H1 (cell line): ENCODE data around the gene DNAJC11. TPM values are rescaled to one million over a fixed set of nuclear protein-coding genes. Genes with fewer than 3 reads are reported as not detected.

ENCODE experiments used
- CTCF ChIA-PET: fragments of 300-600 bp; sonication (Branson Sonifier 250); formaldehyde crosslinking; loops from one replicate; lab custom pipeline; 2021; ENCODE audit not compliant: partially characterized antibody; lab: Charles Lee
- POLR2A ChIA-PET: fragments of 300-600 bp; sonication (Branson Sonifier 250); formaldehyde crosslinking; loops from one replicate; lab custom pipeline; 2021; ENCODE audit warnings: inconsistent platforms; ENCODE audit not compliant: partially characterized antibody; lab: Charles Lee
- DNase-seq, 2 experiments: peaks; one replicate each; pipeline versions ENCODE4 v3.0.0 to v3.0.0-alpha.2; 2010 to 2022; ENCODE audit warnings: low spot score in 2 of 2, low read depth in 1 of 2, mixed read lengths in 1 of 2
- FAIRE-seq: peaks from 2 replicates; lab custom pipeline; 2011; peaks lifted over from hg19 to GRCh38; lab: Jason Lieb, UNC
- H2AFZ ChIP-seq: 2 replicates; pipeline ENCODE4 v1.8.1; 2012; ENCODE audit warnings: low read length, inconsistent platforms
- H2AK5ac ChIP-seq: 2 replicates; pipeline ENCODE4 v1.6.1; 2013; ENCODE audit warnings: low read depth, low read length
- H2BK120ac ChIP-seq: replicated peaks from 2 replicates; pipeline ENCODE3; 2013; ENCODE audit warnings: low read depth, low read length, inconsistent platforms
- H2BK12ac ChIP-seq: 2 replicates; pipeline ENCODE4 v1.6.1; 2013; ENCODE audit warnings: low read depth, low read length
- H2BK15ac ChIP-seq: 2 replicates; pipeline ENCODE4 v1.6.1; 2013; ENCODE audit warnings: low read length
- H2BK20ac ChIP-seq: 2 replicates; pipeline ENCODE4 v1.6.1; 2013; ENCODE audit warnings: low read length
- H2BK5ac ChIP-seq: 2 replicates; pipeline ENCODE4 v1.6.1; 2013; ENCODE audit warnings: low read depth, low read length
- H3K14ac ChIP-seq: 2 replicates; pipeline ENCODE4 v1.6.1; 2013; ENCODE audit warnings: inconsistent platforms; ENCODE audit not compliant: insufficient read length
- H3K18ac ChIP-seq: 2 replicates; pipeline ENCODE4 v1.6.1; 2013; ENCODE audit warnings: low read length; ENCODE audit errors: extremely low read depth
- H3K23ac ChIP-seq: 2 replicates; pipeline ENCODE4 v1.6.1; 2013; ENCODE audit warnings: inconsistent platforms; ENCODE audit not compliant: insufficient read length
- H3K23me2 ChIP-seq: 2 replicates; pipeline ENCODE4 v1.6.1; 2013; ENCODE audit warnings: low read depth, low read length
- H3K27ac ChIP-seq: 2 replicates; pipeline ENCODE4 v1.6.1; 2011; ENCODE audit warnings: low read depth, low read length, inconsistent platforms
- H3K27me3 ChIP-seq, 4 experiments: replicated peaks in 1 of 4; 1 replicate in 1 of 4; 2 replicates in 3 of 4; pipeline versions ENCODE4 v1.6.1 to v1.8.1; 2011 to 2013; ENCODE audit warnings: low read length in 3 of 4, mild to moderate bottlenecking in 3 of 4, inconsistent platforms in 2 of 4, mixed read lengths in 2 of 4, moderate library complexity in 1 of 4; ENCODE audit not compliant: control insufficient read depth in 3 of 4, insufficient read depth in 3 of 4; ENCODE audit errors: extremely low read depth in 1 of 4
- H3K36me3 ChIP-seq, 4 experiments: 2 replicates each; pipeline versions ENCODE4 v1.6.1 to v1.8.1; 2011 to 2013; ENCODE audit warnings: mild to moderate bottlenecking in 4 of 4, low read length in 3 of 4, moderate library complexity in 2 of 4, control low read depth in 1 of 4, inconsistent platforms in 1 of 4; ENCODE audit not compliant: insufficient read depth in 4 of 4, control insufficient read depth in 2 of 4
- H3K4ac ChIP-seq: replicated peaks from 2 replicates; pipeline ENCODE3; 2013; ENCODE audit warnings: low read length, low read depth, mixed read lengths, inconsistent platforms; ENCODE audit not compliant: insufficient read length
- H3K4me1 ChIP-seq, 4 experiments: replicated peaks in 1 of 4; 1 replicate in 1 of 4; 2 replicates in 3 of 4; pipeline versions ENCODE4 v1.6.1 to v1.8.1; 2011 to 2013; ENCODE audit warnings: low read length in 3 of 4, inconsistent platforms in 2 of 4, mixed read lengths in 1 of 4; ENCODE audit not compliant: insufficient read depth in 4 of 4, control insufficient read depth in 3 of 4
- H3K4me2 ChIP-seq, 2 experiments: 2 replicates each; pipeline versions ENCODE4 v1.6.1 to v1.8.1; 2011 to 2013; ENCODE audit warnings: low read depth in 2 of 2, low read length in 2 of 2, control low read depth in 1 of 2, inconsistent platforms in 1 of 2, mild to moderate bottlenecking in 1 of 2; ENCODE audit not compliant: insufficient read depth in 1 of 2
- H3K4me3 ChIP-seq, 4 experiments: fragments of 200-600, 300-600 bp in 1 of 4; sonication (generic), shearing (Covaris generic), sonication (Bioruptor Twin) in 1 of 4; 2 replicates each; pipeline versions ENCODE4 v1.5.1 to v1.8.1; 2011 to 2016; ENCODE audit warnings: low read length in 4 of 4, low read depth in 3 of 4, control low read depth in 2 of 4, inconsistent platforms in 2 of 4, mild to moderate bottlenecking in 2 of 4, mixed read lengths in 1 of 4, moderate library complexity in 1 of 4; ENCODE audit not compliant: insufficient read depth in 2 of 4; ENCODE audit errors: extremely low read depth in 1 of 4
- H3K56ac ChIP-seq: replicated peaks from 2 replicates; pipeline ENCODE3; 2013; ENCODE audit warnings: low read depth, mild to moderate bottlenecking, mixed read lengths, low read length, inconsistent platforms; ENCODE audit not compliant: insufficient read length
- H3K79me1 ChIP-seq: 2 replicates; pipeline ENCODE4 v1.6.1; 2013; ENCODE audit warnings: low read depth, low read length, control low read depth
- H3K79me2 ChIP-seq, 2 experiments: 2 replicates each; pipeline versions ENCODE4 v1.6.1 to v1.8.1; 2012 to 2013; ENCODE audit warnings: low read length in 2 of 2, mild to moderate bottlenecking in 2 of 2, inconsistent platforms in 1 of 2; ENCODE audit not compliant: insufficient read depth in 2 of 2, control insufficient read depth in 1 of 2
- H3K9ac ChIP-seq, 4 experiments: replicated peaks in 1 of 4; 1 replicate in 1 of 4; 2 replicates in 3 of 4; pipeline versions ENCODE4 v1.6.1 to v1.8.1; 2011 to 2013; ENCODE audit warnings: low read depth in 3 of 4, low read length in 3 of 4, control low read depth in 2 of 4, mild to moderate bottlenecking in 2 of 4, moderate library complexity in 2 of 4, inconsistent platforms in 1 of 4; ENCODE audit errors: extremely low read depth in 1 of 4
- H3K9me3 ChIP-seq, 2 experiments: 2 replicates each; pipeline versions ENCODE4 v1.6.1 to v1.8.1; 2012 to 2013; ENCODE audit warnings: mild to moderate bottlenecking in 2 of 2, moderate library complexity in 2 of 2, control low read depth in 1 of 2, inconsistent platforms in 1 of 2, low read depth in 1 of 2, low read length in 1 of 2, mixed read lengths in 1 of 2; ENCODE audit not compliant: insufficient read depth in 2 of 2
- H4K20me1 ChIP-seq, 2 experiments: replicated peaks in 1 of 2; 2 replicates each; pipeline versions ENCODE3 to v1.8.1; 2011 to 2013; ENCODE audit warnings: inconsistent platforms in 2 of 2, low read length in 2 of 2, mild to moderate bottlenecking in 1 of 2; ENCODE audit not compliant: insufficient read depth in 2 of 2, control insufficient read depth in 1 of 2
- H4K5ac ChIP-seq: 2 replicates; pipeline ENCODE4 v1.6.1; 2013; ENCODE audit warnings: low read length, low read depth, mixed read lengths, inconsistent platforms; ENCODE audit not compliant: insufficient read length
- H4K8ac ChIP-seq: 2 replicates; pipeline ENCODE4 v1.8.0; 2013; ENCODE audit warnings: mild to moderate bottlenecking, moderate library complexity, low read length, inconsistent platforms; ENCODE audit not compliant: insufficient read depth; ENCODE audit errors: extremely low read depth
- H4K91ac ChIP-seq: replicated peaks from 2 replicates; pipeline ENCODE3; 2013; ENCODE audit warnings: low read length, mixed read lengths, inconsistent platforms; ENCODE audit not compliant: insufficient read length
- HDAC6 ChIP-seq: IDR thresholded peaks from one replicate; pipeline ENCODE4 v1.7.1; 2012; ENCODE audit warnings: low read depth, mild to moderate bottlenecking, inconsistent platforms, low read length, moderate library complexity
- KDM4A ChIP-seq: IDR thresholded peaks from one replicate; pipeline ENCODE4 v1.7.1; 2012; ENCODE audit warnings: low read depth, mild to moderate bottlenecking, moderate library complexity, low read length, inconsistent platforms; ENCODE audit not compliant: severe bottlenecking
- PHF8 ChIP-seq: fragments of 200-600 bp; sonication (generic); conservative IDR thresholded peaks from 2 replicates; pipeline ENCODE4 v1.7.1; 2012; ENCODE audit warnings: low read depth, mild to moderate bottlenecking, inconsistent platforms, low read length, moderate library complexity
- SP2 ChIP-seq: IDR thresholded peaks from 2 replicates; pipeline ENCODE4 v1.6.1; 2012; ENCODE audit warnings: mild to moderate bottlenecking, low read length, inconsistent platforms
- SP4 ChIP-seq: IDR thresholded peaks from 2 replicates; pipeline ENCODE4 v1.6.1; 2012; ENCODE audit warnings: low read length, inconsistent platforms
- SRF ChIP-seq: IDR thresholded peaks from 2 replicates; pipeline ENCODE4 v1.6.1; 2011; ENCODE audit warnings: mild to moderate bottlenecking, low read depth, low read length, moderate library complexity
- WGBS, 2 experiments: shearing (Covaris generic) in 1 of 2; methylation state at CpG; one replicate each; pipeline versions ENCODE4 v1.1.6 to v1.1.7; 2013 to 2015; ENCODE audit warnings: low lambda C conversion rate in 2 of 2, mixed read lengths in 2 of 2, inconsistent platforms in 1 of 2, low coverage in 1 of 2, missing lambda C conversion rate in 1 of 2; ENCODE audit not compliant: insufficient replicate concordance in 2 of 2, insufficient coverage in 1 of 2, insufficient read length in 1 of 2; ENCODE audit errors: extremely low coverage in 1 of 2, missing lambda C conversion rate in 1 of 2; 5-methylcytosine and 5-hydroxymethylcytosine counted together
- polyA plus RNA-seq, 7 experiments: library from polyadenylated mRNA; depleted of rRNA in 3 of 7; stranded (reverse) in 5 of 7; unstranded in 2 of 7; fragments of >200 nt in 5 of 7; fragments of 200-250 nt in 2 of 7; gene quantifications; 1 replicate in 5 of 7; 2 replicates in 1 of 7; 4 replicates in 1 of 7; pipeline versions ENCODE4 v1.2.1 to v1.2.3, GENCODE V29; 2011 to 2013; ENCODE audit warnings: missing spikeins in 2 of 7, mixed read lengths in 2 of 7
- total RNA-seq: library from RNA; stranded (reverse); fragmentation: NEBNext Ultra II Directional; extraction: Animal tissue kit (Norgen Biotek cat#: 25700); gene quantifications from 2 replicates; pipeline ENCODE4 v1.2.1, GENCODE V29; 2021

The DNAJC11 gene
- total and polyA plus RNA-seq, 2 of the 8 experiments (the other 6 are each of a cell fraction or from before 2014, with no cell fraction given): 43.9 to 90.9 TPM

- Histone ChIP-seq H3K4ac (no peak overlapping the region), H4K8ac (no peak overlapping the region), H2BK120ac (no peak overlapping the region), H3K27me3 (no peaks in the 10 kb centered on the region), H3K14ac (no peak overlapping the region), H3K36me3 (peaks cover 6 to 30% (median 10%) of the 10 kb centered on the region in 4 experiments), H3K27ac (no peak overlapping the region), H3K18ac (no peak overlapping the region; the same call in 1 of the 2 replicates), H2BK12ac (no peak overlapping the region), H2AFZ (no peak overlapping the region), H3K79me1 (peaks cover 8% of the 10 kb centered on the region), H4K5ac (peak overlapping the region; percentile 21), H2AK5ac (no peak overlapping the region), H2BK20ac (no peak overlapping the region), H3K9ac (peak overlapping the region; percentile 20 to 80 (median 42); a peak in 6 of 7 replicates), H3K23me2 (peaks cover 8% of the 10 kb centered on the region; the same call in 1 of the 2 replicates), H2BK15ac (no peak overlapping the region)
- no peak for FAIRE-seq
- WGBS, 2 experiments: 5% methylated on average over 31 of the region's 82 CpGs; no CpG with 5 or more reads in 1 of the 2 experiments
- POLR2A ChIA-PET: interaction anchor here (0.8 to 14.3 kb wide), 9 partner anchors 8 to 86 kb away, joined by 3 to 175 read pairs (median 4); partner anchors contain the start of genes DNAJC11, KLHL21 and THAP3
- TF ChIP-seq HDAC6: no peak
- TF ChIP-seq SP4: no peak
- 0 out of 2 replicates have a peak, but pooled peaks have one; percentile 31 for TF ChIP-seq PHF8
- TF ChIP-seq KDM4A: peak; percentile 23
- no peak for TF ChIP-seq SRF
- TF ChIP-seq SP2: no peak
- TF ChIP-seq, all 59 proteins: peak for 2
- Histone ChIP-seq H3K79me2 (peaks cover 12 to 49% of the 10 kb centered on the region in 2 experiments), H3K4me2 (peak overlapping the region; percentile 79 to 80), H3K4me1 (no peaks in the 10 kb centered on the region), H3K4me3 (peak overlapping the region; percentile 64 to 100 (median 82)), H4K91ac (no peak overlapping the region), H3K56ac (no peak overlapping the region), H2BK5ac (no peak overlapping the region; the same call in 1 of the 2 replicates), H3K9me3 (no peaks in the 10 kb centered on the region), H3K23ac (no peak overlapping the region), H4K20me1 (peaks cover 11 to 18% of the 10 kb centered on the region in 2 experiments)
- DNase-seq: no peak
- CTCF ChIA-PET: interaction anchor here (1.1 to 2.6 kb wide), 7 partner anchors 10 to 140 kb away, joined by 3 to 8 read pairs (median 6); partner anchors contain the start of genes KLHL21, NOL9, TAS1R1 and THAP3
These were observed 86.5 kb downstream of the DNAJC11 start for GRCh38 chr1:6614929-6615785.
